ENCODE measurements around the gene EDAR. TPM values are rescaled to one million over a fixed set of nuclear protein-coding genes. Genes with fewer than 3 reads are reported as not detected.

The EDAR gene
- total and polyA plus RNA-seq, 5 donors = 0.09 TPM; not detected in 4

- Histone ChIP-seq H3K9me3 (ENCODE audit: control insufficient read depth, low read length) (no peaks in the 10 kb centered on the region), H3K27ac (ENCODE audit: low read length) (no peak overlapping the region), H3K4me1 (ENCODE audit: control insufficient read depth, insufficient read depth, low read length) (no peaks in the 10 kb centered on the region), H3K27me3 (ENCODE audit: control insufficient read depth, insufficient read depth) (no peaks in the 10 kb centered on the region), H3K4me3 (ENCODE audit: low read length) (no peak overlapping the region)
- DNase-seq (no peak), ATAC-seq (no peak)
- intact Hi-C loops (cut with DNase I) = no loop called here
- WGBS = 56% methylated on average over 4 of the region's 4 CpGs
Observed at GRCh38 chr2:109000738-109001137, 11.7 kb upstream of the EDAR start.

- no peak overlapping the region for H3K27ac ChIP-seq (ENCODE audit: low read length)
- no peaks in the 10 kb centered on the region for H3K27me3 ChIP-seq (ENCODE audit: control insufficient read depth, insufficient read depth)
- no peaks in the 10 kb centered on the region for H3K4me1 ChIP-seq (ENCODE audit: control insufficient read depth, insufficient read depth, low read length)
- peaks cover 1% of the 10 kb centered on the region for H3K9me3 ChIP-seq (ENCODE audit: control insufficient read depth, low read length)
- 78% methylated on average over 3 of the region's 3 CpGs for WGBS
- no peak for DNase-seq
- no peak for ATAC-seq
- intact Hi-C loops (cut with DNase I) = loop anchor here in 1 of 4 donors (10.0 kb wide), 1 partner anchor 144 kb away; no protein-coding TSS in a partner anchor
- H3K4me3 ChIP-seq (ENCODE audit: low read length) = no peak overlapping the region
Observed at GRCh38 chr2:108998911-108999310, 9.9 kb upstream of the EDAR start.

GRCh38 chr2:108994178-108994577, 5.2 kb upstream of the EDAR start:
- H3K4me1 ChIP-seq (ENCODE audit: control insufficient read depth, insufficient read depth, low read length) = no peaks in the 10 kb centered on the region
- no peak overlapping the region for H3K4me3 ChIP-seq (ENCODE audit: low read length)
- DNase-seq (no peak), ATAC-seq (no peak)
- WGBS = 92% methylated on average over 6 of the region's 6 CpGs
- no peaks in the 10 kb centered on the region for H3K27me3 ChIP-seq (ENCODE audit: control insufficient read depth, insufficient read depth)
- intact Hi-C loops (cut with DNase I) = loop anchor here in 1 of 4 donors (10.0 kb wide), 1 partner anchor 139 kb away; no protein-coding TSS in a partner anchor
- peaks cover 1% of the 10 kb centered on the region for H3K9me3 ChIP-seq (ENCODE audit: control insufficient read depth, low read length)
- H3K27ac ChIP-seq (ENCODE audit: low read length) = no peak overlapping the region

GRCh38 chr2:108993095-108993937, 4.3 kb upstream of the EDAR start:
- WGBS = 88% methylated on average over 8 of the region's 8 CpGs
- DNase-seq (no peak), ATAC-seq (no peak)
- Histone ChIP-seq H3K4me3 (ENCODE audit: low read length) (no peak overlapping the region), H3K4me1 (ENCODE audit: control insufficient read depth, insufficient read depth, low read length) (no peaks in the 10 kb centered on the region), H3K27me3 (ENCODE audit: control insufficient read depth, insufficient read depth) (no peaks in the 10 kb centered on the region), H3K27ac (ENCODE audit: low read length) (no peak overlapping the region), H3K9me3 (ENCODE audit: control insufficient read depth, low read length) (peaks cover 1% of the 10 kb centered on the region)
- intact Hi-C loops (cut with DNase I) = loop anchor here in 1 of 4 donors (10.0 kb wide), 1 partner anchor 139 kb away; no protein-coding TSS in a partner anchor

GRCh38 chr2:108988076-108988795, 784 bp downstream of the EDAR start:
- ATAC-seq = no peak
- H3K9me3 ChIP-seq (ENCODE audit: control insufficient read depth, low read length) = no peaks in the 10 kb centered on the region
- WGBS = 77% methylated on average over 19 of the region's 19 CpGs
- no peak for DNase-seq
- H3K4me1 ChIP-seq (ENCODE audit: control insufficient read depth, insufficient read depth, low read length) = no peaks in the 10 kb centered on the region
- H3K27me3 ChIP-seq (ENCODE audit: control insufficient read depth, insufficient read depth) = no peaks in the 10 kb centered on the region
- intact Hi-C loops (cut with DNase I) = loop anchor here in 2 of 4 donors (5.0 to 10.0 kb wide), 3 partner anchors 61 to 133 kb away; no protein-coding TSS in a partner anchor
- H3K27ac ChIP-seq (ENCODE audit: low read length) = no peak overlapping the region
- no peak overlapping the region for H3K4me3 ChIP-seq (ENCODE audit: low read length)

GRCh38 chr2:108986916-108987510, 2.0 kb downstream of the EDAR start:
- intact Hi-C loops (cut with DNase I) = loop anchor here in 2 of 4 donors (5.0 to 10.0 kb wide), 3 partner anchors 60 to 132 kb away; no protein-coding TSS in a partner anchor
- no peak for DNase-seq
- H3K4me3 ChIP-seq (ENCODE audit: low read length) = no peak overlapping the region
- H3K27ac ChIP-seq (ENCODE audit: low read length) = no peak overlapping the region
- 82% methylated on average over 7 of the region's 7 CpGs for WGBS
- H3K4me1 ChIP-seq (ENCODE audit: control insufficient read depth, insufficient read depth, low read length) = no peaks in the 10 kb centered on the region
- no peaks in the 10 kb centered on the region for H3K27me3 ChIP-seq (ENCODE audit: control insufficient read depth, insufficient read depth)
- no peak for ATAC-seq
- no peaks in the 10 kb centered on the region for H3K9me3 ChIP-seq (ENCODE audit: control insufficient read depth, low read length)

GRCh38 chr2:108983610-108984009, 5.4 kb downstream of the EDAR start:
- intact Hi-C loops (cut with DNase I) = loop anchor here in 1 of 4 donors (10.0 kb wide), 1 partner anchor 129 kb away; no protein-coding TSS in a partner anchor
- Histone ChIP-seq H3K27me3 (ENCODE audit: control insufficient read depth, insufficient read depth) (no peaks in the 10 kb centered on the region), H3K4me3 (ENCODE audit: low read length) (no peak overlapping the region), H3K4me1 (ENCODE audit: control insufficient read depth, insufficient read depth, low read length) (no peaks in the 10 kb centered on the region), H3K27ac (ENCODE audit: low read length) (no peak overlapping the region), H3K9me3 (ENCODE audit: control insufficient read depth, low read length) (no peaks in the 10 kb centered on the region)
- ATAC-seq (no peak), DNase-seq (no peak)
- WGBS = 78% methylated on average over 13 of the region's 13 CpGs

GRCh38 chr2:108983061-108983460, 6.0 kb downstream of the EDAR start:
- Histone ChIP-seq H3K27ac (ENCODE audit: low read length) (no peak overlapping the region), H3K9me3 (ENCODE audit: control insufficient read depth, low read length) (no peaks in the 10 kb centered on the region), H3K4me1 (ENCODE audit: control insufficient read depth, insufficient read depth, low read length) (no peaks in the 10 kb centered on the region), H3K27me3 (ENCODE audit: control insufficient read depth, insufficient read depth) (no peaks in the 10 kb centered on the region), H3K4me3 (ENCODE audit: low read length) (no peak overlapping the region)
- WGBS = 82% methylated on average over 3 of the region's 3 CpGs
- intact Hi-C loops (cut with DNase I) = loop anchor here in 1 of 4 donors (10.0 kb wide), 1 partner anchor 128 kb away; no protein-coding TSS in a partner anchor
- no peak for ATAC-seq
- DNase-seq = no peak

- Histone ChIP-seq H3K9me3 (ENCODE audit: control insufficient read depth, low read length) (no peaks in the 10 kb centered on the region), H3K4me3 (ENCODE audit: low read length) (no peak overlapping the region), H3K27ac (ENCODE audit: low read length) (no peak overlapping the region), H3K27me3 (ENCODE audit: control insufficient read depth, insufficient read depth) (no peaks in the 10 kb centered on the region), H3K4me1 (ENCODE audit: control insufficient read depth, insufficient read depth, low read length) (no peaks in the 10 kb centered on the region)
- ATAC-seq (no peak), DNase-seq (no peak)
- WGBS = 62% methylated on average over 4 of the region's 4 CpGs
- intact Hi-C loops (cut with DNase I) = loop anchor here in 1 of 4 donors (10.0 kb wide), 1 partner anchor 127 kb away; no protein-coding TSS in a partner anchor
Observed at GRCh38 chr2:108982259-108982679, 6.8 kb downstream of the EDAR start.

- Histone ChIP-seq H3K9me3 (ENCODE audit: control insufficient read depth, low read length) (no peaks in the 10 kb centered on the region), H3K27ac (ENCODE audit: low read length) (no peak overlapping the region), H3K4me3 (ENCODE audit: low read length) (no peak overlapping the region), H3K4me1 (ENCODE audit: control insufficient read depth, insufficient read depth, low read length) (no peaks in the 10 kb centered on the region), H3K27me3 (ENCODE audit: control insufficient read depth, insufficient read depth) (no peaks in the 10 kb centered on the region)
- ATAC-seq = no peak
- DNase-seq = no peak
- intact Hi-C loops (cut with DNase I) = loop anchor here in 1 of 4 donors (10.0 kb wide), 1 partner anchor 127 kb away; no protein-coding TSS in a partner anchor
- WGBS = 62% methylated on average over 7 of the region's 7 CpGs
Observed at GRCh38 chr2:108981846-108982245, 7.2 kb downstream of the EDAR start.
